Activated T-cell treated with anti-CD3 and anti-CD28 coated beads, Interleukin-2, amount 50 U/mL, for 72 hours (primary cell): ENCODE results near the gene ACP2. TPM values are rescaled to one million over a fixed set of nuclear protein-coding genes. Genes with fewer than 3 reads are reported as not detected.

Source experiments
- ATAC-seq, 2 donors: fragments of 150-1000 bp; cut with Tn5 transposase; replicated peaks in 1 of 2; 2 replicates each; pipeline ENCODE4 v1.10.0; 2021; ENCODE audit warnings: moderate library complexity in 2 of 2, mild to moderate bottlenecking in 1 of 2
- DNase-seq, 2 donors: peaks; one replicate each; pipeline ENCODE4 v3.0.0; 2021 to 2022; ENCODE audit warnings: mixed read lengths in 1 of 2
- H3K27ac Mint-ChIP-seq: one replicate; pipeline ENCODE4 v1.8.0; 2022; ENCODE audit warnings: mild to moderate bottlenecking, moderate library complexity, mixed read lengths
- H3K27me3 Mint-ChIP-seq: one replicate; pipeline ENCODE4 v1.8.0; 2022; ENCODE audit warnings: low read depth, mixed read lengths
- H3K36me3 Mint-ChIP-seq, 2 donors: one replicate each; pipeline ENCODE4 v1.8.0; 2022; ENCODE audit warnings: mixed read lengths in 2 of 2, mild to moderate bottlenecking in 1 of 2; ENCODE audit not compliant: insufficient read depth in 2 of 2
- H3K4me1 Mint-ChIP-seq: one replicate; pipeline ENCODE4 v1.8.0; 2022; ENCODE audit warnings: low read depth, mixed read lengths
- H3K4me3 Mint-ChIP-seq, 2 donors: one replicate each; pipeline ENCODE4 v1.8.0; 2022; ENCODE audit warnings: mild to moderate bottlenecking in 2 of 2, mixed read lengths in 2 of 2, moderate library complexity in 2 of 2
- H3K9me3 Mint-ChIP-seq, 2 donors: one replicate each; pipeline ENCODE4 v1.8.0; 2022; ENCODE audit warnings: mixed read lengths in 2 of 2
- total RNA-seq, 2 donors: library from RNA; stranded (reverse); gene quantifications; one replicate each; pipeline ENCODE4 v1.2.3, GENCODE V29; 2022

The ACP2 gene
- total RNA-seq, 2 donors from 2014 or later = 8.8 to 12.8 TPM

DNA sequence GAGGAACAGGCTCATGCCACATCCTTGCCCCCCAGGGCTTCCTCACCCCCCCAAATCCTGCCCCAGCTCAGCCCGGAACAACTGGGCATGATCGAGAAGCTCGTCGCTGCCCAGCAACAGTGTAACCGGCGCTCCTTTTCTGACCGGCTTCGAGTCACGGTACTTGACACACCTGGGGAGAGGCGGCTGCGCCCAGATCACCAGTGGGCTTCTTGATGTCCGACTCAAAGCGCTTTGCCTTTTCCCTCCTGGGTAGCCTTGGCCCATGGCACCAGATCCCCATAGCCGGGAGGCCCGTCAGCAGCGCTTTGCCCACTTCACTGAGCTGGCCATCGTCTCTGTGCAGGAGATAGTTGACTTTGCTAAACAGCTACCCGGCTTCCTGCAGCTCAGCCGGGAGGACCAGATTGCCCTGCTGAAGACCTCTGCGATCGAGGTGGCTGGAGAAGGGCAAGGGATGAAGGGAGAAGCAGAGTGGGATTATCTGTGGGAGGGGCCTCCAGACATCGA is 12.7 kb upstream of the ACP2 start:
- Mint-ChIP-seq H3K4me3 (no peak overlapping the region), H3K4me1 (peaks cover 28% of the 10 kb centered on the region), H3K27ac (no peak overlapping the region), H3K36me3 (no peaks in the 10 kb centered on the region), H3K27me3 (no peaks in the 10 kb centered on the region), H3K9me3 (no peaks in the 10 kb centered on the region)
- no peak for DNase-seq
- ATAC-seq = no peak

DNA sequence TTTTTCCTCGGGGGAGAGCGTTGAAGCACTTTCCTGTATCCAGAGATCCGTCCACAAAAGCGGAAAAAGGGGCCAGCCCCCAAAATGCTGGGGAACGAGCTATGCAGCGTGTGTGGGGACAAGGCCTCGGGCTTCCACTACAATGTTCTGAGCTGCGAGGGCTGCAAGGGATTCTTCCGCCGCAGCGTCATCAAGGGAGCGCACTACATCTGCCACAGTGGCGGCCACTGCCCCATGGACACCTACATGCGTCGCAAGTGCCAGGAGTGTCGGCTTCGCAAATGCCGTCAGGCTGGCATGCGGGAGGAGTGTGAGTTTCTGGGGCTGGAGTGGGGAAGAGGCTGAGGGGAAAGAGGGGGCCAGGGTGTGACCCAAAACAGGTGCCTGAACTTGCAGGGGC is 11.8 kb upstream of the ACP2 start:
- Mint-ChIP-seq H3K27me3 (no peaks in the 10 kb centered on the region), H3K4me3 (no peak overlapping the region), H3K9me3 (no peaks in the 10 kb centered on the region), H3K36me3 (no peaks in the 10 kb centered on the region), H3K27ac (no peak overlapping the region), H3K4me1 (peaks cover 20% of the 10 kb centered on the region)
- ATAC-seq (no peak), DNase-seq (no peak)

DNA sequence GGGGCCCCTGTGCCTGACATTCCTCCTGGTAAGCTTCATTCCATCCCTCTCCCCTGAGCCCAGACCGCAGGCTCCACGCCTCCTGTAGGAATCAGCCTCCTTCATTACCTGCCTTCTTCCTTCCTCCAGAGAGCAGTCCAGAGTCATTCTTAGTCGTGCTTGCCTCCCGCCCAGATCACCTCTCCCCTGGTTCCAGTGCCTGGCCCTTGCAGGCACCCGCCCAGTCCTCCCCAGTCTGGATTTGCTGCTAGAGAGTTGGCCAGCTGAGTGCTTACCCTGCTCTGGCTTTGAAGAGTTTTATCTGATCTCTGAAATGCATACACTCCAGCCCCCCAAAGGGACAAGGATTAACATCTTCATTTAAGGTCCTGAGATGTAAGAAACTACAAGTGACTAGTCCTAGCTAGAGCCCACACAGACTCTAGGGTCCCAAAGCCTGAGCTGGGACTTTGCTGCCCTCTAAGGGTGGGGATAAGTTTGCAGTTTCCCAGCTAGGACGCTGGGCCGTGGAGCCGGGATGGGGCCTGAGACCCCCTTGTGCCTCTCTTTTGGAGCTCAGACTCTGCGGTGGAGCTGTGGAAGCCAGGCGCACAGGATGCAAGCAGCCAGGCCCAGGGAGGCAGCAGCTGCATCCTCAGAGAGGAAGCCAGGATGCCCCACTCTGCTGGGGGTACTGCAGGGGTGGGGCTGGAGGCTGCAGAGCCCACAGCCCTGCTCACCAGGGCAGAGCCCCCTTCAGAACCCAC is 10.8 kb upstream of the ACP2 start:
- H3K4me3 Mint-ChIP-seq = no peak overlapping the region
- no peak overlapping the region for H3K27ac Mint-ChIP-seq
- DNase-seq (peak; percentile 46 to 53), ATAC-seq (peak; percentile 84 to 87)
- H3K27me3 Mint-ChIP-seq = no peaks in the 10 kb centered on the region
- H3K36me3 Mint-ChIP-seq = no peaks in the 10 kb centered on the region
- peaks cover 12% of the 10 kb centered on the region for H3K4me1 Mint-ChIP-seq
- no peaks in the 10 kb centered on the region for H3K9me3 Mint-ChIP-seq

DNA sequence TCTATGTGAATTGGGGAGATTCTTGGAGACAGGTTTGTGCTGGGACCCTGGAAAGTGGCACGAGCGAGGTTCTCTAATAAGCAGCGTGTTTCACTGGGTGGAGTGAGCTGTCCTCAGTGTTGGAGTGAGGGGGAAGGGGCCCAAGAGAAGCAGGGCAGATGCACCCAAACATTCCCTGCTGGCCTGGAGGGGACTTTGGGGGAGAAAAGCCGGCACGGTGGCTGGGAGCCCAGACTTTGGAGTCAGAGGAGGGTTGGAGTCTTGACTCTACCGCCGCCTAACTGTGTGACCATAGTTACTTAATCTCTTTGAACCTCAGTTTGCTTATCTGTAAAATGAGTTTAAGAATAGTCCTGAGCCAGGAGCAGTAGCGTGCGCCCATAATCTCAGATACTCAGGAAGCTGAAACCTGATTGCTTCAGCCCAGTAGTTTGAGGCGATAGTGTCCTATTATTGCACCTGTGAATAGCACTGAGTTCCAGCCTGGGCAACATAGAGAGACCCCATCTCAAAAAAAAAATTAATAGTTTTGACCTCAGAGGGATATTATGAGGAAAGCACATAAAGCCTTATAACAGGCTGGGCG is 9.8 kb upstream of the ACP2 start:
- peaks cover 12% of the 10 kb centered on the region for H3K4me1 Mint-ChIP-seq
- ATAC-seq (no peak), DNase-seq (no peak)
- no peaks in the 10 kb centered on the region for H3K9me3 Mint-ChIP-seq
- H3K27me3 Mint-ChIP-seq = no peaks in the 10 kb centered on the region
- no peak overlapping the region for H3K4me3 Mint-ChIP-seq
- H3K36me3 Mint-ChIP-seq = no peaks in the 10 kb centered on the region
- H3K27ac Mint-ChIP-seq = no peak overlapping the region

DNA sequence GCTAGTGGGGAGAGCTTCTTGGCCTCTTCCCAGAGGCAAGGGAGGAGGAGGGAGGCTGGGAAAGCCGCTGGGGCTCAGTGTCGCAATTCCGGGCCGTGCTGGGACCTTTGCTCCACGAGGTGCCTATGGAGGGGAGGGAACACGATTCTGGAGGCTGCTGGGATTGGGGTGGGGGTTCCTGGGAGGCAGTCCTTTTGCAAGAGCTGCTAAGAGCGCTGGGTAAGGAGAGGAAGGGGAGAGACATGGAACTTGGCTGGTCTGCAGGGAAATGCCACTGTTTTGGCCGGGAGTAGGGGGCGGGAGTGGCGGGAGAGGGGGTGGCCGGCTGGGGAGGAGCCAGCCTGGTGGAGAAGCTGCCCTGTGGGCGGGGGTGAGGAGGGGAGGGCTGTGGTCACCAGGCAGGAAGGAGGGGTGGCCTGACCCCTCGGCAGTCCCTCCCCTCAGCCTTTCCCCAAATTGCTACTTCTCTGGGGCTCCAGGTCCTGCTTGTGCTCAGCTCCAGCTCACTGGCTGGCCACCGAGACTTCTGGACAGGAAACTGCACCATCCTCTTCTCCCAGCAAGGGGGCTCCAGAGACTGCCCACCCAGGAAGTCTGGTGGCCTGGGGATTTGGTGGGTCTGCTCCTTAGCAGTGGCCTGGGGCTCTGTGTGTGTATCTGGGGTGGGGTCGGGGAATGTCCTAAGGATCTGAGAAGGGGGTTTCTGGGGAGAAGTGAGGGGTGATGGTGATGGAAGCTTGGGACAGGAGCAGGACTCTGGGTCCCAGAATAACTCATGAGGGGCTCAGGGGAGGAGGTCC is 9.1 kb upstream of the ACP2 start, which contains the start of gene NR1H3:
Gene NR1H3 (plus strand): TSS at position 480 of the 800 bp plus-strand sequence. CDS start 1,221 bp downstream, outside the sequence.
- Mint-ChIP-seq H3K27ac (no peak within 1 kb of the TSS), H3K4me1 (peaks cover 12% of the 10 kb centered on the region), H3K36me3 (no peaks in the 10 kb centered on the region), H3K4me3 (no peak within 1 kb of the TSS), H3K27me3 (no peaks in the 10 kb centered on the region), H3K9me3 (no peaks in the 10 kb centered on the region)
- ATAC-seq (peak; percentile 21 to 22), DNase-seq (no peak)

DNA sequence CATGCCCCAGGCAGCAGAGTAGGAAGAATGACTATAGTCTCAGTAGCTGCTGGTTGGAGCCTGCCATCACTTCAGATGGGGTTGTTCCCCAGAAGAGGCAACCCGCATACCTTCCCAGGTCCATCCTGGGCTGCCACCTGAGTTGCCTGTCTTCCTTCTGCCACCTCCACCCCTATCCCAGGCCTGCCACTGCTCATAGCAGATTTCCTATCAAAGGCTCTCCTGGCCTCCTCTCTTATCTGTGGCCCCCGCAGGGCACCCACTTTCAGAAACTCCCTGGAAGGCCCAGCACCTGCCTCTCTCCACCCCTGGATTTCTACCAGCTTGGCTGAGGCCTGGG is 8.5 kb upstream of the ACP2 start:
- Mint-ChIP-seq H3K4me1 (peaks cover 12% of the 10 kb centered on the region), H3K9me3 (no peaks in the 10 kb centered on the region), H3K27me3 (no peaks in the 10 kb centered on the region), H3K4me3 (no peak overlapping the region), H3K27ac (no peak overlapping the region), H3K36me3 (no peaks in the 10 kb centered on the region)
- ATAC-seq (no peak), DNase-seq (no peak)

DNA sequence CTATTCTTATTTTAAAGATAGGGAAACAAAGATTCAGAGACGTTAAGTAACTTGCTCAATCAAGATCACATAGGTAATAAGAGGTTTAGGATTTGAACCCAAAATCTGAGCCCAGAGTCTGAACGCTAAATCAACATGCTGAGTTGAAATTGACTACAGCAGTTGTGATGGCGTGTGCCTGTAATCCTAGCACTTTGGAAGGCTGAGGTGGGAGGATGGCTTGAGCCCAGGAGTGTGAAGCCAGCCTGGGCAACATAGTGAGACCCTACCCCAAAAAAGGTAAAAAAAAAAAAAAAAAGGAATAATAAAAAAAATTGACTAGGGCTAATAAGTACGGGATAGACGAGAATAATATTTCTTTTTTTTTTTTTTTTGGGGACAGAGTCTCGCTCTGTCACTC is 7.8 kb upstream of the ACP2 start:
- no peaks in the 10 kb centered on the region for H3K9me3 Mint-ChIP-seq
- no peak overlapping the region for H3K4me3 Mint-ChIP-seq
- H3K36me3 Mint-ChIP-seq = no peaks in the 10 kb centered on the region
- no peak for DNase-seq
- peaks cover 12% of the 10 kb centered on the region for H3K4me1 Mint-ChIP-seq
- no peak for ATAC-seq
- H3K27ac Mint-ChIP-seq = no peak overlapping the region
- H3K27me3 Mint-ChIP-seq = no peaks in the 10 kb centered on the region

DNA sequence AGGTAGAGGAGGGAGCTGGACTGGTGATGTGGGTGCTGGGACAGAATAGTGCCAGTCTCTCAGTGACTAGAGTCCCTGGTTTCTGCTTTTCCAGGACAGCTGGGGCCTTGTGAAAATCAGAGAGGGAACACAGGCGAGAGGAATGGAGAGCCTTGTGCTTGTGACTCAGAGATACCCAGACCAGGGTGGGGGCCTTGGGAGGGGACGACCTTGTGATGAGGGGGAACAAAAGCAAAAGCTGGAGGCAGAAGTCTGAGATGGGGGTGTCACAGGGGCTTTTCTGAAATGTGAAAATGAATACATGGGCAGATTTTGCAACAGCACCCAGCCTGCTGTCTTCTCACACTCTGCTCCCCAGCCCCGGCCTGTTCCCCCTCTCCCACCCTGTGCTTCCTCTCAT is 5.8 kb upstream of the ACP2 start:
- ATAC-seq = no peak
- no peak overlapping the region for H3K27ac Mint-ChIP-seq
- H3K9me3 Mint-ChIP-seq = no peaks in the 10 kb centered on the region
- H3K27me3 Mint-ChIP-seq = no peaks in the 10 kb centered on the region
- H3K36me3 Mint-ChIP-seq = no peaks in the 10 kb centered on the region
- H3K4me3 Mint-ChIP-seq = no peak overlapping the region
- DNase-seq = no peak
- peaks cover 9% of the 10 kb centered on the region for H3K4me1 Mint-ChIP-seq

DNA sequence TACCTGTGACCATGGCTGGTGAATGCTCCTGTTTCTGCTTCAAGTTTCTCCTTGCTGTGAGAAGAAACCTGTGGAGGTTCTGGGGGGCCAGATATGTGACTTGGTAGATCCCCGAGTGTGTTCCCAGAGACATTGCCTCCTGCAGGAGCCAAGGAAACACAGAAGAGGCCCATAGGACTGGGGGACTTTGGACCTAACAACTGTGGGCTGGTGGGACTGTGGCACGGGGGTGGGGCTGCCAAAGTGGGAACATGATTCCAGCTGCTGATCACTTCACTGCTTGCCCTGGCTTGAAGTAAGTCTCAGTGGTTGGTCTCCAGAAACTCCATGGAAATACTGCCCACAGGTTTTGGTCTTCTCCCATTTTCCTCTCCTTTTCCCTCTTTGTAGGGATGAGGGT is 5.0 kb upstream of the ACP2 start:
- no peak for ATAC-seq
- no peak for DNase-seq
- no peak overlapping the region for H3K4me3 Mint-ChIP-seq
- H3K9me3 Mint-ChIP-seq = no peaks in the 10 kb centered on the region
- H3K36me3 Mint-ChIP-seq = peaks cover 0 to under 1% of the 10 kb centered on the region in 2 donors
- no peaks in the 10 kb centered on the region for H3K27me3 Mint-ChIP-seq
- H3K27ac Mint-ChIP-seq = no peak overlapping the region
- peaks cover 4% of the 10 kb centered on the region for H3K4me1 Mint-ChIP-seq

DNA sequence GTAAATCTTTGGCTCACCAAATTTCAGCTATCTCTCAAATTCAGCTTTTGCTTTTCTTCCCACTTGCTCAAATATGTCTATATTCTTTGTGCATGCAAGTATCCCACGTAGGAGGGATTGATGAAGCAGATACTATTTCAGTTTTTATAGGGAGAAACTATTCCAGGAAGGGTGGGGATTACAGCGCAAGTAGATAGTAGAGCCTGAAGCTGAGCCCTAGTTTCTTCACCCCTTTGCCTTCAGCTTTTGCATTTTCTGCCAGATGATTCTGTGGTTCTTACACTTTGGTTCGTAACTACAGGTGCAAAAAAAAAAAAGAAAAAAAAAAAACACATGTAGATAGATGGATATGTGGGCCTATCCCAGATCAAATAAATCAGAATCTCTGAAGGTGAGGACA is 3.1 kb upstream of the ACP2 start:
- H3K36me3 Mint-ChIP-seq = peaks cover 0 to 3% of the 10 kb centered on the region in 2 donors
- no peak overlapping the region for H3K4me3 Mint-ChIP-seq
- no peaks in the 10 kb centered on the region for H3K27me3 Mint-ChIP-seq
- H3K4me1 Mint-ChIP-seq = peaks cover 15% of the 10 kb centered on the region
- H3K27ac Mint-ChIP-seq = no peak overlapping the region
- H3K9me3 Mint-ChIP-seq = no peaks in the 10 kb centered on the region
- DNase-seq (no peak), ATAC-seq (no peak)

DNA sequence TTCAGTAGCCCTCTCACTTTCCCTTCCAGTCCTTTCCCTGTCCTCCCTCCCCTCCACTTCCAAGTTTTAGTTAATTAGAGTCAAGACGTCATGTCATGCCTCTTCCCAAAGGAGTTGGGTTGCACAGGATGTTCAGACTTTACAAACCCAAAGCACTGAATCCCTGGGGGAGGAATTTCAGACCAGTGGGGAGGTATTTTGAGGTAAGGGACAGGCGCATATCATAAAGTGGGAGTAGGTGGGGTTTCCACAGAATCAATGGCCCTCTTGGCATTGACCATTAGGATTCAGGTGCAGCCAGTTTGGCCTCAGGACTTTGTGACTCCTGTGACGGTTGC is 733 bp upstream of the ACP2 start:
- H3K36me3 Mint-ChIP-seq = peaks cover 0 to 5% of the 10 kb centered on the region in 2 donors
- H3K27ac Mint-ChIP-seq = peak overlapping the region; percentile 99
- H3K4me1 Mint-ChIP-seq = peaks cover 17% of the 10 kb centered on the region
- H3K9me3 Mint-ChIP-seq = no peaks in the 10 kb centered on the region
- H3K4me3 Mint-ChIP-seq = peak overlapping the region; percentile 91 to 99
- ATAC-seq (no peak), DNase-seq (no peak)
- H3K27me3 Mint-ChIP-seq = no peaks in the 10 kb centered on the region

DNA sequence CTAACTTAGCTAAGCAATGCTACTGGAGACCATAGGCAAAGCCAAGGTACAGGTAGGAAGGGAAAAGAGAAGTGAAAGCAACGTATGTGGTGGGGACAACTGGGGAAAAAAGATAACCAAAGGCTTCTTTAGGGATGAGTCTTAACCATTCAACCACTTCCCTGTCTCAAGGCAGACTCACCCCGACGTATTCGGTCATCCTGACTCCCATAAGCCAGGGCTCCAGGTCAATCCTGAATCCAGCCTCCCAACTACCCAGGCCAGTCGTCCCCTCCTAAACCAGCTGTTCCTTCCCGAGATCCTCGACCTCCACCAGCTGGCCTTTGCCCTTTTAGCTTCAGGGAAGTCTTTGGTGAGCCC is 330 bp downstream of the ACP2 start:
- H3K36me3 Mint-ChIP-seq = peaks cover 0 to 6% of the 10 kb centered on the region in 2 donors
- H3K27me3 Mint-ChIP-seq = no peaks in the 10 kb centered on the region
- peak in 1 of 2 donors; percentile 27 for DNase-seq
- ATAC-seq = peak; percentile 31 to 42
- H3K4me3 Mint-ChIP-seq = peak overlapping the region; percentile 91 to 99
- peaks cover 17% of the 10 kb centered on the region for H3K4me1 Mint-ChIP-seq
- H3K9me3 Mint-ChIP-seq = no peaks in the 10 kb centered on the region
- peak overlapping the region; percentile 99 for H3K27ac Mint-ChIP-seq

DNA sequence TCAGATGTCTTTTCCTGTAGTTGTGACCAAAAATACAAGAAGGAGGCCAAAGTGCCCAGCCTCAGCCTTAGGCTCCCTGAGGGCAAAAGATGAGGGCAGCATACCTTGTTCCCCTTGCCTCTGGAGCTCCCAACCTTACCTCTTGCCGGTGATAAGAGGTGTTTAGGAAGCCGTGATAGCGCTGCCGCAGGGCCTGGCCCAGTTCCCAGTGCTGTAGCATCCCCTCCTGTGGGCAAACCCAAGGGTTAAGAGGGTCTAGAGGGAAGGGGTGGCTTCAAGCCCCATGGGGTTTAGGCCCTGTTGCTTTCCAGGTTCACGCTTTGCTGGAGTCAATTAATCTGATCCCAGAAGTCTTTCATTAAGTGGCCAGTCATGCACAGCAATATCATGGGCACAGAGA is 1.1 kb downstream of the ACP2 start:
- Mint-ChIP-seq H3K36me3 (peaks cover 0 to 6% of the 10 kb centered on the region in 2 donors), H3K4me1 (peaks cover 19% of the 10 kb centered on the region), H3K4me3 (peak overlapping the region; percentile 91 to 99), H3K27me3 (no peaks in the 10 kb centered on the region), H3K27ac (no peak overlapping the region), H3K9me3 (no peaks in the 10 kb centered on the region)
- no peak for ATAC-seq
- DNase-seq = no peak
